ENCODE measurements around the gene THADA.
"Not testable (repeated sequence)": the region's sequence is repeated elsewhere in the genome, so short reads cannot be mapped to it uniquely, and the experiment has no call there.

Gene THADA

GRCh38 chr2:43450617-43451016 is 145.2 kb downstream of the THADA start:
- no peak for DNase-seq (ENCODE audit: low spot score)
- TF ChIP-seq CTCF (IDR thresholded peaks at IDR 0.05; ENCODE audit: extremely low read depth, missing control alignments): no peak

GRCh38 chr2:43448822-43449110 is 147.1 kb downstream of the THADA start:
- no peak for DNase-seq (ENCODE audit: low spot score)
- no peak for TF ChIP-seq CTCF (IDR thresholded peaks at IDR 0.05; ENCODE audit: extremely low read depth, missing control alignments)

- DNase-seq (ENCODE audit: low spot score): no peak
- no peak for TF ChIP-seq CTCF (IDR thresholded peaks at IDR 0.05; ENCODE audit: extremely low read depth, missing control alignments)
Measured at GRCh38 chr2:43448011-43448821, 147.6 kb downstream of the THADA start.

DNA sequence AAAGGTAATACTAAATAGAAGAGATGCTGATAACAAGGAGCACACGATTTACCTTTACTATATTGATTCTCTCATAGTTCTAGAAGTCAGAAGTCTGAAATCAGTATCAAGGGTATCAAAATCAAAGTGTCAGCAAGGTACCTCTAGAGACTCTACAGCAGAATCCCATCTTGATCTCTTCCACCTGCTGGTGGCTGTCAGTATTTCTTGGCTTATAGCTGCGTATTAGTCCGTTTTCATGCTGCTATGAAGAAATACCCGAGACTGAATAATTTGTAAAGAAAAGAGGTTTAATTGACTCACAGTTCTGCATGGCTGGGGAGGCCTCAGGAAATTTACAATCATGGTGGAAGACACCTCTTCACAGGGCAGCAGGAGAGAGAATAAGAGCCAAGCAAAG is 149.1 kb downstream of the THADA start:
- DNase-seq (ENCODE audit: low spot score): not testable (repeated sequence)

DNA sequence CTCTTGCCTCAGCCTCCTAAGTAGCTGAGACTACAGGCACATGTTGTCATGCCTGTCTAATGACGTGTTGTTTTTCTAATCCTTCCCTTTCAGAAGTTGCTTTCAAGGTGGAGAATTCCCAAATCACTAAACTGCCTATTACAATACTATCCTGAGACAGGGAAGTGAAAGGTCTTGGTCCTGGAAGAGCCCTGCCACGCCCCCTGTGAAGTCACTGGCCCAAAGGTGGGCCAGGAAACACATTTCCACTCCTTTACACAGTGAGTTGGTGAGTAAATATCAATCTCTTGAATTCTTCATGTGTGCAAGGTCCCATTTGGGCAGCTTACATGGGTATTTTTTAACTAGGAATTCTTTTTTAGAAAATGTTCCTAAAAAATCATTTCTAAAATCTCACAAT is 150.1 kb downstream of the THADA start:
- TF ChIP-seq CTCF (IDR thresholded peaks at IDR 0.05; ENCODE audit: extremely low read depth, missing control alignments): no peak
- no peak for DNase-seq (ENCODE audit: low spot score)

- no peak for DNase-seq (ENCODE audit: low spot score)
- no peak for TF ChIP-seq CTCF (IDR thresholded peaks at IDR 0.05; ENCODE audit: extremely low read depth, missing control alignments)
Measured at GRCh38 chr2:43444989-43445645, 150.7 kb downstream of the THADA start.

- no peak for TF ChIP-seq CTCF (IDR thresholded peaks at IDR 0.05; ENCODE audit: extremely low read depth, missing control alignments)
- DNase-seq (ENCODE audit: low spot score): no peak
Measured at GRCh38 chr2:43443282-43443681, 152.6 kb downstream of the THADA start.

GRCh38 chr2:43441195-43441594 is 154.6 kb downstream of the THADA start:
- TF ChIP-seq CTCF (IDR thresholded peaks at IDR 0.05; ENCODE audit: extremely low read depth, missing control alignments): no peak

More at GRCh38 chr2:43441195-43441594, 154.6 kb downstream of the THADA start:
- DNase-seq (ENCODE audit: low spot score): no peak
